Right lobe of liver (tissue), 4 donors: Measurements from ENCODE around the gene MYL12A.

Experiments used
- POLR2A ChIP-seq: fragments of 450-650 bp; IDR thresholded peaks from one replicate; pipeline ENCODE4 v1.6.1; 2017; ENCODE audit warnings: antibody characterized with exemption, mild to moderate bottlenecking
- TF ChIP-seq, protein P1 (sequence below), 4 donors: fragments of 200-600 bp in 3 of 4; fragments of 450-650 bp in 1 of 4; IDR thresholded peaks; one replicate each; pipeline versions ENCODE4 v1.5.1 to v1.8.0; 2016 to 2022; ENCODE audit warnings: antibody characterized with exemption in 4 of 4, mild to moderate bottlenecking in 2 of 4
- donor health status: DM: no; HTN: no; CAD: no.
- donor health status: DM: no; HTN: no; CAD: no.
- donor health status: DM: no; HTN: yes; CAD: no.

DNA sequence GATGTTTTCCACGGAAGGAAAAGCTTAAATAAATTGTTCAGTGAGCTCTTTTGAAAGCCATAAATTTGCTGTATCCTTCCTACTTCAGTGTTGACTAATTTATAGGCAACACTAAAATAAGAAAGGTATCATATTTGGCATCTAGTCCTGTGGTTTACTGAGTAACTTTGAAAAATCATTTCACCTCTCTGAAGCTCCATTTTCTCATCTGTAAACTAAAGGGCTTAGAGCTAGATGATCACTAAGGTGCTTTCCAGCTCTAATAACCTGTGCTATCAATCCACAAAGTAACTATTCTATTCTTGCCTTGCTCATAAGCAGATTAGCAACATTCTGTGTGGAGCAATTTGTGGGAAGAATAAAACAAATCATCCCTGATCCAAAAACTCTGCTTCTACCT lies 24.2 kb upstream of the MYL12A start:
- TF ChIP-seq, protein P1, sequence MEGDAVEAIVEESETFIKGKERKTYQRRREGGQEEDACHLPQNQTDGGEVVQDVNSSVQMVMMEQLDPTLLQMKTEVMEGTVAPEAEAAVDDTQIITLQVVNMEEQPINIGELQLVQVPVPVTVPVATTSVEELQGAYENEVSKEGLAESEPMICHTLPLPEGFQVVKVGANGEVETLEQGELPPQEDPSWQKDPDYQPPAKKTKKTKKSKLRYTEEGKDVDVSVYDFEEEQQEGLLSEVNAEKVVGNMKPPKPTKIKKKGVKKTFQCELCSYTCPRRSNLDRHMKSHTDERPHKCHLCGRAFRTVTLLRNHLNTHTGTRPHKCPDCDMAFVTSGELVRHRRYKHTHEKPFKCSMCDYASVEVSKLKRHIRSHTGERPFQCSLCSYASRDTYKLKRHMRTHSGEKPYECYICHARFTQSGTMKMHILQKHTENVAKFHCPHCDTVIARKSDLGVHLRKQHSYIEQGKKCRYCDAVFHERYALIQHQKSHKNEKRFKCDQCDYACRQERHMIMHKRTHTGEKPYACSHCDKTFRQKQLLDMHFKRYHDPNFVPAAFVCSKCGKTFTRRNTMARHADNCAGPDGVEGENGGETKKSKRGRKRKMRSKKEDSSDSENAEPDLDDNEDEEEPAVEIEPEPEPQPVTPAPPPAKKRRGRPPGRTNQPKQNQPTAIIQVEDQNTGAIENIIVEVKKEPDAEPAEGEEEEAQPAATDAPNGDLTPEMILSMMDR (IDR thresholded peaks at IDR 0.05) = no peak
- no peak for TF ChIP-seq POLR2A
